Activated B cell treated with CpG ODN at 0.5 μM for 24 hours (primary cell): ENCODE measurements around the gene CLDN5. TPM values are rescaled to one million over a fixed set of nuclear protein-coding genes. Genes with fewer than 3 reads are reported as not detected.

Source experiments
- ATAC-seq: fragments of 200-7000 bp; cut with Tn5 transposase; one replicate; pipeline ENCODE4 v1.10.0; 2021; ENCODE audit warnings: low read depth, mild to moderate bottlenecking, moderate library complexity
- CTCF ChIA-PET: fragments of 350-600 bp; sonication (Branson Sonifier 250); formaldehyde crosslinking; loops from one replicate; lab custom pipeline; 2021; ENCODE audit warnings: antibody characterized with exemption; lab: Charles Lee
- POLR2A ChIA-PET: fragments of 350-600 bp; sonication (Branson Sonifier 250); formaldehyde crosslinking; loops from one replicate; lab custom pipeline; 2021; ENCODE audit warnings: antibody characterized with exemption; lab: Charles Lee
- DNase-seq: peaks from one replicate; pipeline ENCODE4 v3.0.0; 2022
- H3K27ac Mint-ChIP-seq: one replicate; pipeline ENCODE4 v1.8.0; 2020; ENCODE audit warnings: mixed read lengths
- H3K27me3 Mint-ChIP-seq: one replicate; pipeline ENCODE4 v1.8.0; 2021; ENCODE audit warnings: mixed read lengths
- H3K36me3 Mint-ChIP-seq: one replicate; pipeline ENCODE4 v1.8.0; 2021; ENCODE audit warnings: low read depth, mixed read lengths
- H3K4me1 Mint-ChIP-seq: one replicate; pipeline ENCODE4 v1.8.0; 2021; ENCODE audit warnings: mixed read lengths
- H3K4me3 Mint-ChIP-seq: one replicate; pipeline ENCODE4 v1.8.0; 2020; ENCODE audit warnings: mild to moderate bottlenecking, mixed read lengths
- H3K9me3 Mint-ChIP-seq: one replicate; pipeline ENCODE4 v1.8.0; 2020; ENCODE audit warnings: mixed read lengths
- intact Hi-C: fragments of 100-400 bp; cut with micrococcal nuclease; formaldehyde crosslinking; loops from one replicate; pipeline ENCODE4 v1.15.1; 2024
- total RNA-seq: library from RNA; stranded (reverse); gene quantifications from 2 replicates; pipeline ENCODE4 v1.2.3, GENCODE V29; 2022
- TF ChIP-seq, protein P1 (sequence below): fragments of 200-600 bp; IDR thresholded peaks from one replicate; pipeline ENCODE4 v1.8.0; 2022; ENCODE audit warnings: antibody characterized with exemption, mild to moderate bottlenecking

CLDN5 gene
- total RNA-seq, 1 donor from 2014 or later: not detected

- DNase-seq (no peak), ATAC-seq (no peak)
- Mint-ChIP-seq H3K36me3 (no peaks in the 10 kb centered on the region), H3K4me1 (peaks cover 16% of the 10 kb centered on the region), H3K9me3 (no peaks in the 10 kb centered on the region), H3K4me3 (no peak overlapping the region), H3K27me3 (peaks cover 27% of the 10 kb centered on the region), H3K27ac (no peak overlapping the region)
- intact Hi-C loops: no loop called here
- TF ChIP-seq, protein P1, sequence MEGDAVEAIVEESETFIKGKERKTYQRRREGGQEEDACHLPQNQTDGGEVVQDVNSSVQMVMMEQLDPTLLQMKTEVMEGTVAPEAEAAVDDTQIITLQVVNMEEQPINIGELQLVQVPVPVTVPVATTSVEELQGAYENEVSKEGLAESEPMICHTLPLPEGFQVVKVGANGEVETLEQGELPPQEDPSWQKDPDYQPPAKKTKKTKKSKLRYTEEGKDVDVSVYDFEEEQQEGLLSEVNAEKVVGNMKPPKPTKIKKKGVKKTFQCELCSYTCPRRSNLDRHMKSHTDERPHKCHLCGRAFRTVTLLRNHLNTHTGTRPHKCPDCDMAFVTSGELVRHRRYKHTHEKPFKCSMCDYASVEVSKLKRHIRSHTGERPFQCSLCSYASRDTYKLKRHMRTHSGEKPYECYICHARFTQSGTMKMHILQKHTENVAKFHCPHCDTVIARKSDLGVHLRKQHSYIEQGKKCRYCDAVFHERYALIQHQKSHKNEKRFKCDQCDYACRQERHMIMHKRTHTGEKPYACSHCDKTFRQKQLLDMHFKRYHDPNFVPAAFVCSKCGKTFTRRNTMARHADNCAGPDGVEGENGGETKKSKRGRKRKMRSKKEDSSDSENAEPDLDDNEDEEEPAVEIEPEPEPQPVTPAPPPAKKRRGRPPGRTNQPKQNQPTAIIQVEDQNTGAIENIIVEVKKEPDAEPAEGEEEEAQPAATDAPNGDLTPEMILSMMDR: no peak
- POLR2A ChIA-PET: no interaction called here
- CTCF ChIA-PET: no interaction called here
Observed at GRCh38 chr22:19526076-19526701, 2.0 kb upstream of the CLDN5 start.

DNA sequence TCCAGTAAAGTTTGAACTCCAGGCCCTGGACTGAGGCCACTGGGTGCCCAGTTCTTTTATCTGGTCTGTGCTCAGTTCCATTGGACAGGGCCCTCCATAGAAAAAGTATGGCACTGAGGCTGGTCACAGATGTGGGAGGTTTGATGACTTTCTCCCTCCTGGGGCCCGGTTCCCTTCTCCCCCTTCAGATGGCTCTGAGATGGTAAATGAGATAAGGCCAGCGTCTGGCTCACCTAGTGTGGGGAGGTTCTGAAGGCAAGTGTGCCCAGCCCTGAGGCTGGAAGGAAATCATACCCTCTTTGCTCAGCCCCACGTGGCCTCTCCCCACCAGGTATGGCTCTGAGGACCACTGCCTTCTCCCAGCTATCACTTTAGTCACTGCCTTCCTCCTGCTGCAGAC lies 1.5 kb upstream of the CLDN5 start:
- POLR2A ChIA-PET: no interaction called here
- peaks cover 16% of the 10 kb centered on the region for H3K4me1 Mint-ChIP-seq
- TF ChIP-seq, protein P1: no peak
- H3K27me3 Mint-ChIP-seq: peaks cover 27% of the 10 kb centered on the region
- no peaks in the 10 kb centered on the region for H3K9me3 Mint-ChIP-seq
- DNase-seq: no peak
- no peak for ATAC-seq
- no peak overlapping the region for H3K4me3 Mint-ChIP-seq
- CTCF ChIA-PET: no interaction called here
- no peaks in the 10 kb centered on the region for H3K36me3 Mint-ChIP-seq
- intact Hi-C loops: no loop called here
- H3K27ac Mint-ChIP-seq: no peak overlapping the region

DNA sequence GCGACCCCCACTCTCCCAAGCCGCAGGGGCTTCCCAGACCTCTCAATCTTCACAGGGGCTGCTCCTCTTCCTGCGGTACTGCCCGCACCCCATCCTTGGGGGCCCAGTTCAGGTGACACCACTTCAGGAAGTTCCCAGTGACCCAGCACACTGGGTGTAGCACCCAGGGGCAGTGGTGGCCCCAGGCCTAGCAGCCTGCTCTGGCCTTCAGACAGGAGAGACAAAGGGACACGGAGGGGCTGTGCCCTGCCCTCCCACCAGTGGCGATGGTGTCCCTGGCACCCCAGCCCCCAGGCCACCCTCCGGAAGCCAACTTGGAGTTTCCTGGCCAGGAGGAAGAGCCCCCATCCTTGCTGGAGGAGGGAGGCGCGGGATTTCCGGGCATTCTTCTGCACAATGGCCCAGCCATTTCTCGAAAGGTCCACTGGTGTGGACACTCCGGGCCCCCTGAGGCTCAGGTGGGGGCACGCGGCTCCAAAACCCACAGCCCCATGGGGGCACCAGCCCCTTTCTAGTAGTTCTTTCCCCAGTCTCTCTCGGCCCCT lies 978 bp upstream of the CLDN5 start:
- no peak overlapping the region for H3K4me3 Mint-ChIP-seq
- TF ChIP-seq, protein P1: no peak
- ATAC-seq: no peak
- peaks cover 16% of the 10 kb centered on the region for H3K4me1 Mint-ChIP-seq
- DNase-seq: no peak
- no peaks in the 10 kb centered on the region for H3K9me3 Mint-ChIP-seq
- no peak overlapping the region for H3K27ac Mint-ChIP-seq
- H3K27me3 Mint-ChIP-seq: peaks cover 27% of the 10 kb centered on the region
- intact Hi-C loops: no loop called here
- ChIA-PET CTCF (no interaction called here), POLR2A (no interaction called here)
- H3K36me3 Mint-ChIP-seq: no peaks in the 10 kb centered on the region

DNA sequence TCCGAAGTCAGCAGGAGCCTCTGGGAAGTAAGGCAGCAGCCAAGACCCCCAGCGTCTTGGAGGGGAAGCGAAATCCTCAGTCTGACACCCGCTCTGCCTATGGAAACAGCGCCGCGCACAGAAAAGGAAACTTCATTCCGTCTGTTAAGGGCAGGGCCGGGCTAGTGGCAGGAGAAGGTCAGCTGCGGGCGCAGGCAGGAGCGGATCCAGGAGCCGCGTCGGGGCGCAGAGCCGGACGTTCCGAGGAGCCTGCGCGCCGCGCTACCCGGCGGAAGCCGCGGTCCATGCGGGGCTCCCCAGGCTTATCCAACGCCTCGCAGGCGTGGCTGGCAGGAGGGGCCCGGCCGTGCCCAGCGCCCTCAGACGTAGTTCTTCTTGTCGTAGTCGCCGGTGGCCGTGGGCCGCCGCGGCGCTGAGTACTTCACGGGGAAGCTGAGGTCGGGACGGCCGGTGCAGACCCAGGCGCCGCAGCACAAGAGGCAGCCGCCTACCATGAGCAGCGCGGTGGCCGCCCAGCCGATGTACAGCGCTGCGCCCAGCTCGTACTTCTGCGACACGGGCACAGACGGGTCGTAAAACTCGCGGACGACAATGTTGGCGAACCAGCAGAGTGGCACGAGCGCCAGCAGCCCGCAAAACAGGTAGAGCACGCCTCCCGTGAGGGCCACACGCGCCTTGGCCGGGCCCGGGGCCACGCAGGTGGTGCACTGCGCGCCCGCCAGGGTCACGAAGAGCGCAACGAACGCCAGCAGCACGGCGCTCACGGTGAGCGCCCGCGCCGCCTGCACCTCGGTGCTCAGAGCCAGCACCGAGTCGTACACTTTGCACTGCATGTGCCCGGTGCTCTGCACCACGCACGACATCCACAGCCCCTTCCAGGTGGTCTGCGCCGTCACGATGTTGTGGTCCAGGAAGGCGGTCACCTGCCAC lies 705 bp downstream of the CLDN5 start:
- no peak for DNase-seq
- H3K9me3 Mint-ChIP-seq: no peaks in the 10 kb centered on the region
- peak overlapping the region; percentile 24 for H3K4me3 Mint-ChIP-seq
- H3K27me3 Mint-ChIP-seq: peaks cover 27% of the 10 kb centered on the region
- no peaks in the 10 kb centered on the region for H3K36me3 Mint-ChIP-seq
- intact Hi-C loops: no loop called here
- H3K27ac Mint-ChIP-seq: no peak overlapping the region
- CTCF ChIA-PET: no interaction called here
- POLR2A ChIA-PET: no interaction called here
- TF ChIP-seq, protein P1: no peak
- H3K4me1 Mint-ChIP-seq: peaks cover 16% of the 10 kb centered on the region
- no peak for ATAC-seq

- Mint-ChIP-seq H3K4me1 (peaks cover 16% of the 10 kb centered on the region), H3K9me3 (no peaks in the 10 kb centered on the region), H3K4me3 (no peak overlapping the region), H3K36me3 (no peaks in the 10 kb centered on the region), H3K27ac (no peak overlapping the region), H3K27me3 (peaks cover 27% of the 10 kb centered on the region)
- intact Hi-C loops: no loop called here
- CTCF ChIA-PET: no interaction called here
- TF ChIP-seq, protein P1: no peak
- ATAC-seq (no peak), DNase-seq (no peak)
- POLR2A ChIA-PET: no interaction called here
Observed at GRCh38 chr22:19522881-19523239, 1.4 kb downstream of the CLDN5 start.
